H1 (cell line): Measurements from ENCODE around the gene CCNB1. TPM values are rescaled to one million over a fixed set of nuclear protein-coding genes. Genes with fewer than 3 reads are reported as not detected.

Experiments
- CTBP2 ChIP-seq: IDR thresholded peaks from 2 replicates; pipeline ENCODE4 v1.7.0; 2011; ENCODE audit warnings: borderline replicate concordance, mild to moderate bottlenecking, moderate library complexity, mixed read lengths, low read length; ENCODE audit not compliant: insufficient read depth, insufficient read length
- CTCF ChIP-seq, 3 experiments: IDR thresholded peaks; 1 replicate in 2 of 3; 2 replicates in 1 of 3; pipeline versions ENCODE4 v1.5.1 to v1.6.1; 2011; ENCODE audit warnings: low read length in 3 of 3, mild to moderate bottlenecking in 3 of 3, inconsistent platforms in 2 of 3, low read depth in 1 of 3, moderate library complexity in 1 of 3; ENCODE audit not compliant: insufficient read depth in 1 of 3; ENCODE audit errors: control extremely low read depth in 1 of 3
- GABPA ChIP-seq: IDR thresholded peaks from 2 replicates; pipeline ENCODE4 v1.6.1; 2011; ENCODE audit warnings: mild to moderate bottlenecking, low read length, moderate library complexity, borderline replicate concordance; ENCODE audit not compliant: insufficient read depth
- GTF2F1 ChIP-seq: IDR thresholded peaks from 2 replicates; pipeline ENCODE4 v1.6.1; 2012; ENCODE audit warnings: low read depth, low read length, improper control_type of control experiment, borderline replicate concordance
- MAFK ChIP-seq: IDR thresholded peaks from 2 replicates; pipeline ENCODE4 v1.6.1; 2012; ENCODE audit warnings: low read depth, mild to moderate bottlenecking, improper control_type of control experiment, low read length
- POU5F1 ChIP-seq: IDR thresholded peaks from 2 replicates; pipeline ENCODE4 v1.6.1; 2011; ENCODE audit warnings: low read depth, mild to moderate bottlenecking, low read length, moderate library complexity
- RAD21 ChIP-seq, 2 experiments: IDR thresholded peaks in 1 of 2; conservative IDR thresholded peaks in 1 of 2; 2 replicates each; pipeline ENCODE4 v1.6.1; 2011; ENCODE audit warnings: low read depth in 2 of 2, low read length in 2 of 2, improper control_type of control experiment in 1 of 2, inconsistent platforms in 1 of 2, mild to moderate bottlenecking in 1 of 2, moderate library complexity in 1 of 2
- polyA plus RNA-seq, 7 experiments: library from polyadenylated mRNA; depleted of rRNA in 3 of 7; stranded (reverse) in 5 of 7; unstranded in 2 of 7; fragments of >200 nt in 5 of 7; fragments of 200-250 nt in 2 of 7; gene quantifications; 1 replicate in 5 of 7; 2 replicates in 1 of 7; 4 replicates in 1 of 7; pipeline versions ENCODE4 v1.2.1 to v1.2.3, GENCODE V29; 2011 to 2013; ENCODE audit warnings: missing spikeins in 2 of 7, mixed read lengths in 2 of 7
- total RNA-seq: library from RNA; stranded (reverse); fragmentation: NEBNext Ultra II Directional; extraction: Animal tissue kit (Norgen Biotek cat#: 25700); gene quantifications from 2 replicates; pipeline ENCODE4 v1.2.1, GENCODE V29; 2021

CCNB1 gene
- total and polyA plus RNA-seq, 2 of the 8 experiments (the other 6 are each of a cell fraction or from before 2014, with no cell fraction given) = 122 to 338 TPM

- TF ChIP-seq CTCF (IDR thresholded peaks at IDR 0.05; ENCODE audit: control extremely low read depth in 1 of 3, insufficient read depth in 1 of 3, low read depth in 1 of 3, low read length in 3 of 3) (no peak), GTF2F1 (no peak), CTBP2 (no peak), MAFK (no peak), RAD21 (IDR thresholded peaks at IDR 0.05 in 1 of 2, conservative IDR thresholded peaks at IDR 0.05 in 1 of 2; ENCODE audit: low read depth in 2 of 2, low read length in 2 of 2) (no peak), POU5F1 (no peak), GABPA (no peak)
Observed at GRCh38 chr5:69156456-69156855, 10.5 kb upstream of the CCNB1 start (continued).
